Measurements from ENCODE around the gene SOBP. TPM values are rescaled to one million over a fixed set of nuclear protein-coding genes. Genes with fewer than 3 reads are reported as not detected.

The SOBP gene
- total RNA-seq, 1 donor from 2014 or later = 5.4 TPM

- intact Hi-C loops (cut with DNase I) = no loop called here
- TF ChIP-seq, protein P1, sequence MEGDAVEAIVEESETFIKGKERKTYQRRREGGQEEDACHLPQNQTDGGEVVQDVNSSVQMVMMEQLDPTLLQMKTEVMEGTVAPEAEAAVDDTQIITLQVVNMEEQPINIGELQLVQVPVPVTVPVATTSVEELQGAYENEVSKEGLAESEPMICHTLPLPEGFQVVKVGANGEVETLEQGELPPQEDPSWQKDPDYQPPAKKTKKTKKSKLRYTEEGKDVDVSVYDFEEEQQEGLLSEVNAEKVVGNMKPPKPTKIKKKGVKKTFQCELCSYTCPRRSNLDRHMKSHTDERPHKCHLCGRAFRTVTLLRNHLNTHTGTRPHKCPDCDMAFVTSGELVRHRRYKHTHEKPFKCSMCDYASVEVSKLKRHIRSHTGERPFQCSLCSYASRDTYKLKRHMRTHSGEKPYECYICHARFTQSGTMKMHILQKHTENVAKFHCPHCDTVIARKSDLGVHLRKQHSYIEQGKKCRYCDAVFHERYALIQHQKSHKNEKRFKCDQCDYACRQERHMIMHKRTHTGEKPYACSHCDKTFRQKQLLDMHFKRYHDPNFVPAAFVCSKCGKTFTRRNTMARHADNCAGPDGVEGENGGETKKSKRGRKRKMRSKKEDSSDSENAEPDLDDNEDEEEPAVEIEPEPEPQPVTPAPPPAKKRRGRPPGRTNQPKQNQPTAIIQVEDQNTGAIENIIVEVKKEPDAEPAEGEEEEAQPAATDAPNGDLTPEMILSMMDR (IDR thresholded peaks at IDR 0.05) = no peak
- Histone ChIP-seq H3K36me3 (no peaks in the 10 kb centered on the region), H3K27me3 (no peaks in the 10 kb centered on the region), H3K4me1 (peaks cover 0 to 3% of the 10 kb centered on the region in 2 donors), H3K9me3 (no peaks in the 10 kb centered on the region), H3K27ac (no peak overlapping the region), H3K4me3 (no peak overlapping the region)
- no peak for DNase-seq (ENCODE audit: low spot score in 2 of 2)
These were observed 65.5 kb downstream of the SOBP start for GRCh38 chr6:107555449-107555848.

- TF ChIP-seq, protein P1 (IDR thresholded peaks at IDR 0.05) = no peak
- Histone ChIP-seq H3K27me3 (no peaks in the 10 kb centered on the region), H3K4me3 (no peak overlapping the region), H3K4me1 (peaks cover 0 to 3% of the 10 kb centered on the region in 2 donors), H3K36me3 (no peaks in the 10 kb centered on the region), H3K9me3 (no peaks in the 10 kb centered on the region), H3K27ac (no peak overlapping the region)
- intact Hi-C loops (cut with DNase I) = no loop called here
- DNase-seq (ENCODE audit: low spot score in 2 of 2) = no peak
These were observed 66.2 kb downstream of the SOBP start for GRCh38 chr6:107556082-107556481.

- no peak for DNase-seq (ENCODE audit: low spot score in 2 of 2)
- intact Hi-C loops (cut with DNase I) = no loop called here
- no peak overlapping the region for H3K27ac ChIP-seq
These were observed 67.8 kb downstream of the SOBP start for GRCh38 chr6:107557698-107558097.

DNA sequence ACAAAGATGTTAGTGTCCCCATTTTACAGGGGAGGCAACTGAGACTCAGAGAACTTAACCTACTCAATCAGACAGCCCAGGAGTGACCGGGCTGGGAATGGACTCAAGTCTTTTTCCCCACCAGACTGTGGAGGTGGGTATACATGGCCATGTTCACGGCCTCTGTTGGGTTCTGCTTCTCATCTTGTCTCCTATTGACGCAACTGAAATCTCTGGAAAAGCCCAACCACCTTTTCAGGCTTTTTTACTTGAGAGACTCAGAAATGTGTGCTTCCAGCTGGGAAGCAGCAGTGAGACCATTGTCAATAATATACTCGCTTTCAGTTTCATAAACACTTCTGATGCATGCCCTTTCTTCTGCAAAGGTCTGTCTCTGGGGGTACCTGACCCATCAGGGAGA is 70.7 kb downstream of the SOBP start:
- TF ChIP-seq, protein P1 (IDR thresholded peaks at IDR 0.05) = no peak
- intact Hi-C loops (cut with DNase I) = loop anchor here (2.0 kb wide), 1 partner anchor 70 kb away; the partner anchor contains the start of gene SOBP
- peaks cover 0 to 17% of the 10 kb centered on the region in 2 donors for H3K4me1 ChIP-seq
- H3K9me3 ChIP-seq = no peaks in the 10 kb centered on the region
- no peaks in the 10 kb centered on the region for H3K36me3 ChIP-seq
- no peaks in the 10 kb centered on the region for H3K27me3 ChIP-seq
- H3K4me3 ChIP-seq = peak overlapping the region in 1 of 2 donors; percentile 12
- H3K27ac ChIP-seq = peak overlapping the region; percentile 73 to 75
- no peak for DNase-seq (ENCODE audit: low spot score in 2 of 2)

More at GRCh38 chr6:107557698-107558097, 67.8 kb downstream of the SOBP start:
- peaks cover 0 to 7% of the 10 kb centered on the region in 2 donors for H3K4me1 ChIP-seq
- H3K27me3 ChIP-seq = no peaks in the 10 kb centered on the region
- H3K9me3 ChIP-seq = no peaks in the 10 kb centered on the region
- no peak overlapping the region for H3K4me3 ChIP-seq
- TF ChIP-seq, protein P1 (IDR thresholded peaks at IDR 0.05) = no peak
- H3K36me3 ChIP-seq = no peaks in the 10 kb centered on the region

DNA sequence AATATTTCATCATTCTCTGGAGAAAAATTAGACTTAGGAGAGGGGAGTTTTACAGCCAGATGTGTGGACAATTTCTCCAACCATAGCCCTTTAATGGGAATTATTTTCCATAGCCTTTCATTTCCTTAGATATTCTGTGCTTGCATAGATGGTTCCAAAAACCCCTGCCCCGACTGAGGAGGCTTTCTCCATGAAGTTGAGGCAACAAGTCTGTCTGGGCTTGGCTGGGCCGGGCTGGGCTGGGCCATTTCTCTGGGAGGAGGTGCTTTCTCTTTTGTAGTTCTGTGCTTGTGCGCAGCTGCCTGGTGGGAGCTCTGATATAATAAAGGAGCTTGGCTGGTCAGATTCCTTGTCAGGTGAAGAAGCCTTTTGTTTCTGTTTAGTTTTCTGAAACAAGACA is 71.4 kb downstream of the SOBP start:
- Histone ChIP-seq H3K4me3 (peak overlapping the region in 1 of 2 donors; percentile 12), H3K4me1 (peaks cover 0 to 17% of the 10 kb centered on the region in 2 donors), H3K36me3 (no peaks in the 10 kb centered on the region), H3K27ac (peak overlapping the region; percentile 73 to 75), H3K9me3 (no peaks in the 10 kb centered on the region), H3K27me3 (no peaks in the 10 kb centered on the region)
- peak in 1 of 2 donors; percentile 70 for DNase-seq (ENCODE audit: low spot score in 2 of 2)
- intact Hi-C loops (cut with DNase I) = loop anchor here (2.0 kb wide), 1 partner anchor 71 kb away; the partner anchor contains the start of gene SOBP
- TF ChIP-seq, protein P1 (IDR thresholded peaks at IDR 0.05) = no peak

All from ascending aorta (tissue), 2 donors.